HEK293 (cell line): ENCODE data around the gene NANOS3.

Experiments used
- CTCF ChIA-PET: fragments of 350-600 bp; formaldehyde crosslinking; extraction: SDS; loops from one replicate; lab custom pipeline; 2021; ENCODE audit warnings: antibody characterized with exemption; lab: Yijun Ruan, JAX
- POLR2A ChIA-PET: fragments of 300-600 bp; formaldehyde crosslinking; extraction: SDS; loops from one replicate; lab custom pipeline; 2020; ENCODE audit warnings: antibody characterized with exemption, inconsistent platforms; lab: Yijun Ruan, JAX
- H3K27ac ChIP-seq: fragments of 200-500 bp; sonication (Bioruptor generic); 2 replicates; pipeline ENCODE4 v1.5.1; 2014; ENCODE audit warnings: low read depth, low read length, control low read depth, inconsistent platforms; ENCODE audit errors: extremely low read depth
- H3K36me3 ChIP-seq, 2 experiments: fragments of 200-500 bp in 1 of 2; sonication (Bioruptor generic) in 1 of 2; 1 replicate in 1 of 2; 2 replicates in 1 of 2; pipeline ENCODE4 v1.5.1; 2014 to 2017; ENCODE audit warnings: inconsistent platforms in 2 of 2, low read length in 2 of 2; ENCODE audit not compliant: control insufficient read depth in 2 of 2, insufficient read depth in 1 of 2
- H3K4me1 ChIP-seq: fragments of 200-500 bp; sonication (Bioruptor generic); 2 replicates; pipeline ENCODE4 v1.5.1; 2014; ENCODE audit warnings: mild to moderate bottlenecking, low read length, inconsistent platforms; ENCODE audit not compliant: control insufficient read depth, insufficient read depth
- H3K4me3 ChIP-seq: 2 replicates; pipeline ENCODE4 v1.5.1; 2011; ENCODE audit warnings: low read depth, mild to moderate bottlenecking, control low read depth, low read length, moderate library complexity
- H3K9me3 ChIP-seq: fragments of 200-500 bp; sonication (Bioruptor generic); 2 replicates; pipeline ENCODE4 v1.5.1; 2014; ENCODE audit warnings: low read depth, low read length, inconsistent platforms; ENCODE audit not compliant: control insufficient read depth, insufficient read depth
- KLF8 ChIP-seq: fragments of 450-650 bp; formaldehyde crosslinking; IDR thresholded peaks from 2 replicates; pipeline ENCODE4 v1.5.1; 2016; ENCODE audit warnings: missing biosample characterization, missing genetic modification characterization
- KLF9 ChIP-seq: fragments of 450-650 bp; formaldehyde crosslinking; IDR thresholded peaks from 2 replicates; pipeline ENCODE4 v1.5.1; 2016; ENCODE audit warnings: missing biosample characterization, missing genetic modification characterization, low read depth
- MYNN ChIP-seq: fragments of 450-650 bp; formaldehyde crosslinking; IDR thresholded peaks from 2 replicates; pipeline ENCODE4 v1.5.1; 2016; ENCODE audit warnings: missing biosample characterization, missing genetic modification characterization, borderline replicate concordance
- SP2 ChIP-seq: fragments of 450-650 bp; formaldehyde crosslinking; IDR thresholded peaks from 2 replicates; pipeline ENCODE4 v1.5.1; 2016; ENCODE audit warnings: missing biosample characterization, missing genetic modification characterization
- YY2 ChIP-seq: fragments of 450-650 bp; formaldehyde crosslinking; IDR thresholded peaks from 2 replicates; pipeline ENCODE4 v1.5.1; 2016; ENCODE audit warnings: missing biosample characterization, missing genetic modification characterization
- ZBTB10 ChIP-seq: fragments of 450-650 bp; formaldehyde crosslinking; IDR thresholded peaks from 2 replicates; pipeline ENCODE4 v1.5.1; 2016; ENCODE audit warnings: missing biosample characterization, missing genetic modification characterization
- ZBTB44 ChIP-seq: fragments of 450-650 bp; IDR thresholded peaks from 2 replicates; pipeline ENCODE4 v1.5.1; 2018; ENCODE audit warnings: missing biosample characterization, mild to moderate bottlenecking, missing genetic modification characterization
- ZBTB8A ChIP-seq: fragments of 450-650 bp; formaldehyde crosslinking; IDR thresholded peaks from 2 replicates; pipeline ENCODE4 v1.5.1; 2016; ENCODE audit warnings: missing biosample characterization, missing genetic modification characterization
- ZFHX2 ChIP-seq: fragments of 450-650 bp; formaldehyde crosslinking; conservative IDR thresholded peaks from 2 replicates; pipeline ENCODE4 v1.5.1; 2016; ENCODE audit warnings: missing biosample characterization, missing genetic modification characterization
- ZFP41 ChIP-seq: fragments of 450-650 bp; formaldehyde crosslinking; IDR thresholded peaks from 2 replicates; pipeline ENCODE4 v1.5.1; 2016; ENCODE audit warnings: missing biosample characterization, missing genetic modification characterization, borderline replicate concordance
- ZNF114 ChIP-seq: fragments of 450-650 bp; formaldehyde crosslinking; IDR thresholded peaks from 2 replicates; pipeline ENCODE4 v1.5.0; 2017; ENCODE audit warnings: missing biosample characterization, missing genetic modification characterization
- ZNF155 ChIP-seq: fragments of 450-650 bp; formaldehyde crosslinking; IDR thresholded peaks from 2 replicates; pipeline ENCODE4 v1.5.1; 2016; ENCODE audit warnings: missing biosample characterization, missing genetic modification characterization
- ZNF157 ChIP-seq: fragments of 450-650 bp; formaldehyde crosslinking; IDR thresholded peaks from 2 replicates; pipeline ENCODE4 v1.5.1; 2016; ENCODE audit warnings: missing biosample characterization, missing genetic modification characterization
- ZNF350 ChIP-seq: fragments of 450-650 bp; formaldehyde crosslinking; IDR thresholded peaks from 2 replicates; pipeline ENCODE4 v1.5.0; 2017; ENCODE audit warnings: missing biosample characterization, mild to moderate bottlenecking, missing genetic modification characterization
- ZNF394 ChIP-seq: fragments of 450-650 bp; formaldehyde crosslinking; IDR thresholded peaks from 2 replicates; pipeline ENCODE4 v1.5.1; 2016; ENCODE audit warnings: missing biosample characterization, missing genetic modification characterization, mild to moderate bottlenecking, moderate library complexity, borderline replicate concordance
- ZNF548 ChIP-seq: fragments of 450-650 bp; formaldehyde crosslinking; IDR thresholded peaks from 2 replicates; pipeline ENCODE4 v1.5.1; 2016; ENCODE audit warnings: missing biosample characterization, missing genetic modification characterization
- ZSCAN23 ChIP-seq: fragments of 450-650 bp; formaldehyde crosslinking; IDR thresholded peaks from 2 replicates; pipeline ENCODE4 v1.5.1; 2016; ENCODE audit warnings: missing biosample characterization, missing genetic modification characterization
- TF ChIP-seq, protein P1 (sequence below): fragments of 450-650 bp; formaldehyde crosslinking; IDR thresholded peaks from 2 replicates; pipeline ENCODE4; 2016; ENCODE audit warnings: missing biosample characterization, missing genetic modification characterization
- TF ChIP-seq, protein P2 (sequence below): fragments of 450-650 bp; formaldehyde crosslinking; IDR thresholded peaks from 2 replicates; pipeline ENCODE4 v1.5.1; 2016; ENCODE audit warnings: missing biosample characterization, missing genetic modification characterization
- TF ChIP-seq, protein P3 (sequence below): fragments of 450-650 bp; formaldehyde crosslinking; IDR thresholded peaks from 2 replicates; pipeline ENCODE4 v1.5.1; 2016; ENCODE audit warnings: missing biosample characterization, missing genetic modification characterization

The NANOS3 gene

GRCh38 chr19:13914777-13915176 lies 37.8 kb downstream of the NANOS3 start:
- TF ChIP-seq, protein P1, sequence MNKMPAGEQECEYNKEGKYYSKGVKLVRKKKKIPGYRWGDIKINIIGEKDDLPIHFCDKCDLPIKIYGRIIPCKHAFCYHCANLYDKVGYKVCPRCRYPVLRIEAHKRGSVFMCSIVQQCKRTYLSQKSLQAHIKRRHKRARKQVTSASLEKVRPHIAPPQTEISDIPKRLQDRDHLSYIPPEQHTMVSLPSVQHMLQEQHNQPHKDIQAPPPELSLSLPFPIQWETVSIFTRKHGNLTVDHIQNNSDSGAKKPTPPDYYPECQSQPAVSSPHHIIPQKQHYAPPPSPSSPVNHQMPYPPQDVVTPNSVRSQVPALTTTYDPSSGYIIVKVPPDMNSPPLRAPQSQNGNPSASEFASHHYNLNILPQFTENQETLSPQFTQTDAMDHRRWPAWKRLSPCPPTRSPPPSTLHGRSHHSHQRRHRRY (tag by site-specific recombination): no peak
- TF ChIP-seq ZNF114 (no peak), ZNF155 (tag by site-specific recombination) (no peak)
- CTCF ChIA-PET: interaction anchor here (0.6 to 1.0 kb wide), 2 partner anchors 12 to 163 kb away, joined by 3 read pairs; no protein-coding TSS in a partner anchor
- Histone ChIP-seq H3K4me3 (no peak overlapping the region), H3K4me1 (no peaks in the 10 kb centered on the region), H3K9me3 (no peaks in the 10 kb centered on the region), H3K27ac (no peak overlapping the region), H3K36me3 (peaks cover 67 to 86% of the 10 kb centered on the region in 2 experiments)
- POLR2A ChIA-PET: no interaction called here

DNA sequence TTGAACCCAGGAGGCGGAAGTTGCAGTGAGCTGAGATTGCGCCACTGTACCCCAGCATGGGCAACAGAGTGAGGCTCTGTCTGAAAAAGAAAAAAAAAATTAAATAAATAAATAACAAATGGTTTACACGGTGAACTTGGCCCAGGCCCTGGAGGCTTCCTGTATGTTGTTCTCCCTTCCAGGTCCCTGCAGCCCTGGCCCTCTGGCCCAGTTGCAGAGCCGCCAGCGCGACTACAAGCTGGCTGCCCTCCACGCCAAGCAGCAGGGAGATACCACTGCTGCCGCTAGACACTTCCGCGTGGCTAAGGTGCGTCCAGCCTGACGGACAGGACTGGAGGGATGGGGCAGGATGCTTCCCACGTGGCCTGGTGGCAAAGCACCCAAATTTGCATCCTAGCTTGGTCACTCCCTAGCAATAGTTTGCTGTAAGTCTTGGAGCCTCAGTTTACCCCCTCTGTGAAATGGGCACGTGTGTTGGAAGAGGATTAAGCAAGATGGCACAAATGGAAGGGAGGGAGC lies 41.0 kb downstream of the NANOS3 start:
- ChIA-PET CTCF (no interaction called here), POLR2A (no interaction called here)
- Histone ChIP-seq H3K4me3 (no peak overlapping the region), H3K4me1 (no peaks in the 10 kb centered on the region), H3K27ac (no peak overlapping the region), H3K36me3 (peaks cover 66 to 91% of the 10 kb centered on the region in 2 experiments), H3K9me3 (no peaks in the 10 kb centered on the region)
- TF ChIP-seq ZFP41 (tag by site-specific recombination) (no peak), MYNN (no peak), ZNF157 (peak; percentile 83), ZBTB44 (tag by site-specific recombination) (no peak), ZBTB8A (tag by site-specific recombination) (0 out of 2 replicates have a peak, but pooled peaks have one; percentile 7), KLF8 (tag by site-specific recombination) (0 out of 2 replicates have a peak, but pooled peaks have one; percentile 22)
- TF ChIP-seq, protein P2, sequence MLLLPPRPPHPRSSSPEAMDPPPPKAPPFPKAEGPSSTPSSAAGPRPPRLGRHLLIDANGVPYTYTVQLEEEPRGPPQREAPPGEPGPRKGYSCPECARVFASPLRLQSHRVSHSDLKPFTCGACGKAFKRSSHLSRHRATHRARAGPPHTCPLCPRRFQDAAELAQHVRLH (tag by site-specific recombination): 0 out of 2 replicates have a peak, but pooled peaks have one; percentile 57
- TF ChIP-seq, protein P3, sequence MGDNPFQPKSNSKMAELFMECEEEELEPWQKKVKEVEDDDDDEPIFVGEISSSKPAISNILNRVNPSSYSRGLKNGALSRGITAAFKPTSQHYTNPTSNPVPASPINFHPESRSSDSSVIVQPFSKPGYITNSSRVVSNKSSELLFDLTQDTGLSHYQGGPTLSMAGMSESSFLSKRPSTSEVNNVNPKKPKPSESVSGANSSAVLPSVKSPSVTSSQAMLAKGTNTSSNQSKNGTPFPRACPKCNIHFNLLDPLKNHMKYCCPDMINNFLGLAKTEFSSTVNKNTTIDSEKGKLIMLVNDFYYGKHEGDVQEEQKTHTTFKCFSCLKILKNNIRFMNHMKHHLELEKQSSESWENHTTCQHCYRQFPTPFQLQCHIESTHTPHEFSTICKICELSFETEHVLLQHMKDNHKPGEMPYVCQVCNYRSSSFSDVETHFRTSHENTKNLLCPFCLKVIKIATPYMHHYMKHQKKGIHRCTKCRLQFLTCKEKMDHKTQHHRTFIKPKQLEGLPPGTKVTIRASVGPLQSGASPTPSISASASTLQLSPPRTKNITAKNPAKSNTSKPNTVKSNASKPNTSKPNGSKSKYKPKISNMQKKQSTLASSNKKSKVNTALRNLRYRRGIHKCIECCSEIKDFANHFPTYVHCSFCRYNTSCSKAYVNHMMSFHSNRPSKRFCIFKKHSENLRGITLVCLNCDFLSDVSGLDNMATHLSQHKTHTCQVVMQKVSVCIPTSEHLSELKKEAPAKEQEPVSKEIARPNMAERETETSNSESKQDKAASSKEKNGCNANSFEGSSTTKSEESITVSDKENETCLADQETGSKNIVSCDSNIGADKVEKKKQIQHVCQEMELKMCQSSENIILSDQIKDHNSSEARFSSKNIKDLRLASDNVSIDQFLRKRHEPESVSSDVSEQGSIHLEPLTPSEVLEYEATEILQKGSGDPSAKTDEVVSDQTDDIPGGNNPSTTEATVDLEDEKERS (tag by site-specific recombination): peak; percentile 55; the same call in 1 of the 2 replicates

DNA sequence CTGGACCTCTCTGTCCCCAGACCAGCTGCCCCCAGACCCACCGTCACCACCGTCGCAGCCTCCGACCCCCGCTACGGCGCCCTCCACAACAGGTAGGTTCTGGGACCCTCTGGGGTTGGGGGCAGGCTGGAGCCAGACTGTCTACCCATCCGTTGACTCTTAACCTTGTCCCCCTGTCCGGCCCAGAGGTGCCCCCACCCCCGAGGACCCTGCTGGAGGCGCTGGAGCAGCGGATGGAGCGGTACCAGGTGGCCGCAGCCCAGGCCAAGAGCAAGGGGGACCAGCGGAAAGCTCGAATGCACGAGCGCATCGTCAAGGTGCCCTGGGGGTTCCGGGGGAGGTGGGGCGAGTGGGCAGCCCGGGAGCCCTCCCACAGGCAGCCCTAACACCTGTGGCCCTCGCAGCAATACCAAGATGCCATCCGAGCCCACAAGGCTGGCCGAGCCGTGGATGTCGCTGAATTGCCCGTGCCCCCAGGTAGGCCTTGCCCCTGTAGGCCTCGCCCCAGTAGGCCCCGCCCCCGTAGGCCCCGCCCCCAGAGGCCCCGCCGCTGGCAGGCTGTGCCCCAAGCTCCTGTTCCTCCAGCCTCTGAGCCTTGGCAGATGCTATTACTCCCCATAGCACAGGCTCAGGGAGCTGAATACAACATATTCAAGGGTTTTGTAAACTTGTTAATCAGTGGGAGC lies 41.9 kb downstream of the NANOS3 start:
- H3K4me1 ChIP-seq: no peaks in the 10 kb centered on the region
- H3K9me3 ChIP-seq: no peaks in the 10 kb centered on the region
- H3K4me3 ChIP-seq: no peak overlapping the region
- CTCF ChIA-PET: no interaction called here
- H3K36me3 ChIP-seq: peaks cover 61 to 91% of the 10 kb centered on the region in 2 experiments
- POLR2A ChIA-PET: interaction anchor here (1.3 kb wide), 1 partner anchor 9 kb away, joined by 3 read pairs; no protein-coding TSS in a partner anchor
- H3K27ac ChIP-seq: no peak overlapping the region
- TF ChIP-seq ZBTB10 (no peak), YY2 (tag by site-specific recombination) (no peak), ZFHX2 (tag by site-specific recombination) (0 out of 2 replicates have a peak, but pooled peaks have one; percentile 10), ZNF350 (tag by site-specific recombination) (no peak), ZNF548 (tag by site-specific recombination) (no peak), ZSCAN23 (tag by site-specific recombination) (no peak), ZNF394 (tag by site-specific recombination) (no peak), KLF9 (tag by site-specific recombination) (no peak), SP2 (0 out of 2 replicates have a peak, but pooled peaks have one; percentile 6)
